SK-N-MC (cell line): Measurements from ENCODE around the gene CALM3.
A peak's percentile ranks its signal among the peaks of the same experiment; 100 is the strongest.

ENCODE experiments used
- DNase-seq: peaks from one replicate; pipeline ENCODE4 v3.0.0-alpha.2; 2011; ENCODE audit warnings: low read depth, low spot score
- H3K27ac ChIP-seq: fragments of 200-600 bp; sonication (generic); 2 replicates; pipeline ENCODE4 v1.5.1; 2016; ENCODE audit warnings: mixed run types
- H3K36me3 ChIP-seq: fragments of 200-600 bp; sonication (generic); 2 replicates; pipeline ENCODE4 v1.6.1; 2017; ENCODE audit warnings: antibody characterized with exemption, low read length, mixed read lengths; ENCODE audit not compliant: insufficient read depth
- H3K4me3 ChIP-seq: fragments of 200-600 bp; sonication (generic); 2 replicates; pipeline ENCODE4 v1.5.1; 2016
- H3K9ac ChIP-seq: fragments of 200-600 bp; sonication (generic); 2 replicates; pipeline ENCODE4 v1.8.0; 2017; ENCODE audit warnings: mixed run types, mixed read lengths; ENCODE audit not compliant: insufficient read length
- H3K9me3 ChIP-seq: fragments of 200-600 bp; sonication (generic); 2 replicates; pipeline ENCODE4 v1.6.1; 2017; ENCODE audit warnings: low read depth, mild to moderate bottlenecking, antibody characterized with exemption, low read length, moderate library complexity, mixed read lengths
- EZH2 ChIP-seq: fragments of 200-600 bp; sonication (generic); IDR thresholded peaks from one replicate; pipeline ENCODE4 v1.6.1; 2017; ENCODE audit warnings: antibody characterized with exemption
- FOXP2 ChIP-seq: optimal IDR thresholded peaks from 2 replicates; pipeline ENCODE3; 2011; ENCODE audit warnings: mild to moderate bottlenecking, moderate library complexity; ENCODE audit not compliant: insufficient read depth; ENCODE audit errors: extremely low read length, control extremely low read depth
- POLR2AphosphoS5 ChIP-seq: IDR thresholded peaks from 2 replicates; pipeline ENCODE4 v1.6.1; 2012; ENCODE audit warnings: mild to moderate bottlenecking, low read depth, low read length, borderline replicate concordance

The CALM3 gene

GRCh38 chr19:46646402-46646801 lies 45.3 kb downstream of the CALM3 start:
- no peaks in the 10 kb centered on the region for H3K36me3 ChIP-seq
- no peak overlapping the region for H3K27ac ChIP-seq
- no peaks in the 10 kb centered on the region for H3K9me3 ChIP-seq
- DNase-seq: no peak
- no peak overlapping the region for H3K9ac ChIP-seq
- H3K4me3 ChIP-seq: no peak overlapping the region
- no peak for TF ChIP-seq POLR2AphosphoS5
- no peak for TF ChIP-seq FOXP2
- no peak for TF ChIP-seq EZH2

- no peak for DNase-seq
- H3K9ac ChIP-seq: no peak overlapping the region
- no peak overlapping the region for H3K27ac ChIP-seq
- no peaks in the 10 kb centered on the region for H3K9me3 ChIP-seq
- H3K4me3 ChIP-seq: no peak overlapping the region
- no peak for TF ChIP-seq EZH2
- H3K36me3 ChIP-seq: no peaks in the 10 kb centered on the region
Measured at GRCh38 chr19:46648060-46648960, 47.2 kb downstream of the CALM3 start.

- Histone ChIP-seq H3K36me3 (no peaks in the 10 kb centered on the region), H3K4me3 (no peak overlapping the region), H3K9me3 (no peaks in the 10 kb centered on the region), H3K27ac (no peak overlapping the region), H3K9ac (no peak overlapping the region)
- TF ChIP-seq EZH2 (no peak), FOXP2 (no peak), POLR2AphosphoS5 (no peak)
- DNase-seq: no peak
Measured at GRCh38 chr19:46648961-46649960, 48.1 kb downstream of the CALM3 start.

GRCh38 chr19:46650445-46650844 lies 49.3 kb downstream of the CALM3 start:
- Histone ChIP-seq H3K27ac (no peak overlapping the region), H3K9me3 (no peaks in the 10 kb centered on the region), H3K9ac (no peak overlapping the region), H3K4me3 (no peak overlapping the region), H3K36me3 (no peaks in the 10 kb centered on the region)
- no peak for TF ChIP-seq FOXP2
- no peak for TF ChIP-seq EZH2
- no peak for TF ChIP-seq POLR2AphosphoS5
- DNase-seq: no peak

GRCh38 chr19:46654621-46655152 lies 53.6 kb downstream of the CALM3 start:
- Histone ChIP-seq H3K36me3 (no peaks in the 10 kb centered on the region), H3K9ac (no peak overlapping the region), H3K9me3 (no peaks in the 10 kb centered on the region), H3K27ac (no peak overlapping the region), H3K4me3 (no peak overlapping the region)
- DNase-seq: no peak
- TF ChIP-seq EZH2 (no peak), FOXP2 (no peak), POLR2AphosphoS5 (no peak)

- Histone ChIP-seq H3K36me3 (no peaks in the 10 kb centered on the region), H3K27ac (no peak overlapping the region), H3K9ac (no peak overlapping the region), H3K9me3 (no peaks in the 10 kb centered on the region), H3K4me3 (no peak overlapping the region)
- no peak for DNase-seq
- no peak for TF ChIP-seq EZH2
- no peak for TF ChIP-seq POLR2AphosphoS5
- no peak for TF ChIP-seq FOXP2
Measured at GRCh38 chr19:46656541-46656940, 55.4 kb downstream of the CALM3 start.

DNA sequence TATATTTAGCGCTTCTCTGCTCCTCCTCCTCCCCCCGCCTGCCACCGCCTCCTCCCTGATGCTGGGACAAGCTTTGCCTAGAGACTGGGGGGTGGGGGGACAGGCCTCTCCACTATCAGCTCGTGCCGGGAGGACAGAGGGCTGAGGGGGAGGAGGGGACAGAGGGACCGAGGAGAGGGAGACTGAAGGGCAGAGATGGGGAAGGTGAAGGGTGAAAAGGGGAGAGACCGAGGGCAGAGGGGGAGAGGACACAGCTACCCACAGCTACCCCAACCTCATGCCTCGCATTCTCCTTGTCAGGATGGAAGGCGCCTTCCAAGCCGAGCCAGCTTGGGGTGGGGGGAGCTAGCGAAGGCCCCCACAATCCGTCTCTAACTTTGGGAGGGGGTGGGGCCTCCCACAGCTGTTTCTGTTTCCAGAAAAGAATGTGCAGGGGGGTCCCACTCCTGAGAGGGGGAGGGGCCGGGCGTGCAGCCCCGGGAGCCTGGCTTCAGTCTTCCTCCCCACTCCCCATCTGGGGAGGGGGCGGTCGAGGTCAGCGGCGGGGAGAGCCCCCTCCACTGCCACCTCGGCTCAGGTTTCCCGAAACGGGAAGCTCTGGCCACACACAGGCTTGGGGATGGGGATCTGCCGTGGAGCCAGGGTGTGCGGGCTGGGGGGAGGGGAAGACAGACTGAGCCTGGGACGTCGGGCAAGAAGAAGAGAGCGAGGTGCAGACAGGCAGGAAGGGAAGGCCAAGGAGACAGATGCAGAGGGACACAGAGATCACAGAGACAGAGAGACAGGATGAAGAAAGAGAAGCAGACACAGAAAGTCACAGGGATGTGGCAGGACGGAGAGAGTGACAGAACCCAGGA lies 58.2 kb downstream of the CALM3 start:
- TF ChIP-seq FOXP2 (no peak), POLR2AphosphoS5 (no peak), EZH2 (no peak)
- Histone ChIP-seq H3K4me3 (peak overlapping the region; percentile 84), H3K27ac (no peak overlapping the region), H3K9me3 (no peaks in the 10 kb centered on the region), H3K36me3 (no peaks in the 10 kb centered on the region), H3K9ac (no peak overlapping the region)
- DNase-seq: no peak

DNA sequence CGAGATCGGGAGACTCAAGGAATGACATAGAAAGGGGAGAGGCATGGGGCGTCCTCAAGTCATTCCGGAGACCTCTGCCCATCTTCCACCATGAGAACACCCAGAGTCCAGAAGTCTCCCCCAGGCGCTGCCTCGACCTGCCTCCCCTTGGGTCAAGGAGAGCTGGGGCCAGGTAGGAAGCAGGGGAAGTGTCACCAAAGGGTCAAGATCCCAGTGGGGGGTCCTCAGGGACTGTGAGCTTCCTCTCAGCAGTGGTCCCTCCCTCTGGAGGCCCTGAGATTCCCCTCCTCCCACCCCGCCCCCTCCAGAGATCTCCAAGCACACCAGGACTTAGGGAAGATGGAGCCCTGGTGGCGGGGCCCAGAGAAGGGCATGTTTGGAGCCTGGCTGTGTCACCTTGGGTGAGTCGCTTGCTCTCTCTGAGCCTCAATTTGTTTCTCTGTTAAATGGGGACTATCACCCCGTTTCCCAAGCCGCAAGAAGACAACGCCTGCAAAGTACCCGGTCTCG lies 58.9 kb downstream of the CALM3 start:
- Histone ChIP-seq H3K9me3 (no peaks in the 10 kb centered on the region), H3K4me3 (peak overlapping the region; percentile 84), H3K9ac (no peak overlapping the region), H3K27ac (no peak overlapping the region), H3K36me3 (no peaks in the 10 kb centered on the region)
- no peak for DNase-seq
- TF ChIP-seq EZH2 (no peak), POLR2AphosphoS5 (no peak), FOXP2 (no peak)
